Left forelimb (tissue), 1 donor: ENCODE results near the gene MYO15B.
"Not testable (repeated sequence)": the region's sequence is repeated elsewhere in the genome, so short reads cannot be mapped to it uniquely, and the experiment has no call there.

Experiments used
- DNase-seq: peaks from one replicate; pipeline ENCODE4 v3.0.0-alpha.2; 2018; ENCODE audit warnings: low spot score

MYO15B gene

DNA sequence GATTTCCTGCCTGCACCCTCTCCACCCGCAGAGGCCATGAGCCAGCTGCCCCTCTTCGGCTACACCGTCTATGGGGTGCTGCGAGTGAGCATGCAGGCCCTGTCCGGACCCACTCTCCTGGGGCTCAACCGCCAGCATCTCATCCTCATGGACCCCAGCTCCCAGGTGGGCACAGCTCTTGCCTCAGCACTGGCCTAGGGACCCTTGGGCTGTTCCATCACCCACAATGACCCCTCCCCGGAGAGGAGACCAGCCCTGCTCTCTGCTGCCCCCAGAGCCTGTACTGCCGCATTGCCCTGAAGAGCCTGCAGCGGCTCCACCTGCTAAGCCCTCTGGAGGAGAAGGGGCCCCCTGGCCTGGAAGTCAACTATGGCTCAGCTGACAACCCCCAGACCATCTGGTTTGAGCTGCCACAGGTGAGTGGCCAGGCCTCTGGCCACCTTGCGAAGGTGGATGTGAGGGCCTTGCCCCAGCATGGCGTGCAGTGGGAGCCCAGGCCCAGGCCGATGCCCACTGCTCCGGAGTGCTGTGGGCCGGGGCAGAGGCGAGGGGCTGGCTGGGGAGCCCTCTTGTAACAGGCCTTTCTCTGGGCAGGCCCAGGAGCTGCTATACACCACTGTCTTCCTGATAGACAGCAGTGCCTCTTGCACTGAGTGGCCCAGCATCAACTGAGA, 38.4 kb downstream of the MYO15B start:
- no peak for DNase-seq

DNA sequence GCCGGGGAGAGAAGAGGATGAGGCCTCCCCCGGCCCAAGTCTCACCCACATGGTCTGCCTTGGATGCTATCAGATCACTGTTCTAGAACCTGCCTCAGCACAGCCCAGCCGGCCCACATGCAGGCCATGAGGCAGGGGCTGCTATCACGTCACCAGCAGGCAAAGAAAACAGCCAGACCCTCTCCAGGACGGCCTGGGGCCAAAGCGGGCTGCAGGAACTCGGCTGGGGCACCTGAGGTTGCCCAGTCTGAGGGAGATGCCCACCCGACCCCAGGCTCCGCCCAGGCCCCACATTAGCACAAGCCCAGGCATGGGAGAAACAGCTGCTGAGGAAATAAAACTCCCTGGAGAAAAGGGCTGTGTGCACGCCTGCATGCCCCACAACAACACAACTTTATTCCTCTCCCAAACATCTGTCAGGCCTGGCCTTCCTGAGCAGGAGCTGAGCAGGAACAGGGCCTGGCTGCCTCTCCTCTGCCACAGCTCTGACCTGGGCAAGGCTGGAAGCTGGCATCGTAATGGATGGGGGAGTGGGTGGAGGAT, 39.0 kb downstream of the MYO15B start:
- no peak for DNase-seq

DNA sequence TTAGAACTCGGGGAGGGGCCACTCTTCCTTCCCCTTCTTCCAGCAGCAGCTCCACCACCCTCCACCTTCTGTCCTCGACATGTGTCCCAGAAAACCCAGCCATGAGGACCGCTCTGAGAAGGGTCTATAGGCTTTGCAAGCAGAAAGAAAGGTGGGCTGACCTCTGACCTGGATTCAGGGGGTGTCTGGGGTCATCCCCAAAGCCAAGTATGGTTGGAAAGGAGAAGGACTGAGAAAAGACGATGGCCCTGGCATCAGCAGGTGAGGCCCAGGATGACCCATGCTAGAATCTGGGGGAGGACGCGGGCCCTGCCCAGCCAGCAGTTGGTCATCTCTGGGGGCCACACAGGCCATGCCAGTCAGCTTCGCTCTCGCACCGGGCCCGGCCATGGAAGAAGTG, 39.5 kb downstream of the MYO15B start:
- no peak for DNase-seq

DNA sequence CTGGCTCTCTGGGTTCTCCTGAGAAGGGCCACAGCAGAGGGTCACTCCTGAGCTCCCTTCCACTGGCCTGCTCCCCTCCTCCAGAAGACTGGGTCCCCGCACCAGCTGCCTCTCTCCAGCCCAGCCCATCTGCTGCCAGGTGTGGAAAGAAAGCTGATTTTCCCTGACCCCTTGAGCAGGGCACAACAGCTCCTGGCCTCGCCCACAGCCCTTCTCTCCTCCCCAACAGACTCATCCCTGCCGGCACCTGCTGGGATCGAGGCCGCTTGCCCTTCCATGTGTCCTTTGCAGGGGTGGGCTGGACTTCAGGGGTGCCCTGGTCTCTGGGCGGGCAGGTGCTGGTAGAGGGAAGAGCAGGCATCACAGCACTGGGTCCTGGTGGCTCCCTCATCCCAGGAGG, 40.8 kb downstream of the MYO15B start:
- no peak for DNase-seq

DNA sequence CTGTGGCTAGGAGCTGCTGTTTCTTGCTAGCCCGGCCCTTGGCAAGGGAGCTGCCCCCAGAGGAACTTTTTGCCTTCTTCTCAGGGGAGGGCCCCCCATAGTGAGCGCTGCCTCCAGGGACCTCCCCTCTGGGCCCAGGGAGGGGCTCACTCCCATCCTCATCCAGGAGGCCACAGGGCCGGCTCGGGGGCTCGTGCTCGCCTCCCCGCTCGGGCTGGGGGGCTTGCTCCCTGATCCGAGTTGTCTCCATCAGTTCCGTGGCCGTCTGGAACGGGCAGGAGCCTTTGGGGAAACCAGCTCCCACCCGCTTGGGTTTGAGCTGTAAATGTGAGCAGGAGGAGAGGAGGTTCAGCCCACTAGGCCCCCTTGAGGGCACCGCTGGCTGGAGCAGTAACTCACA, 41.6 kb downstream of the MYO15B start:
- no peak for DNase-seq

DNA sequence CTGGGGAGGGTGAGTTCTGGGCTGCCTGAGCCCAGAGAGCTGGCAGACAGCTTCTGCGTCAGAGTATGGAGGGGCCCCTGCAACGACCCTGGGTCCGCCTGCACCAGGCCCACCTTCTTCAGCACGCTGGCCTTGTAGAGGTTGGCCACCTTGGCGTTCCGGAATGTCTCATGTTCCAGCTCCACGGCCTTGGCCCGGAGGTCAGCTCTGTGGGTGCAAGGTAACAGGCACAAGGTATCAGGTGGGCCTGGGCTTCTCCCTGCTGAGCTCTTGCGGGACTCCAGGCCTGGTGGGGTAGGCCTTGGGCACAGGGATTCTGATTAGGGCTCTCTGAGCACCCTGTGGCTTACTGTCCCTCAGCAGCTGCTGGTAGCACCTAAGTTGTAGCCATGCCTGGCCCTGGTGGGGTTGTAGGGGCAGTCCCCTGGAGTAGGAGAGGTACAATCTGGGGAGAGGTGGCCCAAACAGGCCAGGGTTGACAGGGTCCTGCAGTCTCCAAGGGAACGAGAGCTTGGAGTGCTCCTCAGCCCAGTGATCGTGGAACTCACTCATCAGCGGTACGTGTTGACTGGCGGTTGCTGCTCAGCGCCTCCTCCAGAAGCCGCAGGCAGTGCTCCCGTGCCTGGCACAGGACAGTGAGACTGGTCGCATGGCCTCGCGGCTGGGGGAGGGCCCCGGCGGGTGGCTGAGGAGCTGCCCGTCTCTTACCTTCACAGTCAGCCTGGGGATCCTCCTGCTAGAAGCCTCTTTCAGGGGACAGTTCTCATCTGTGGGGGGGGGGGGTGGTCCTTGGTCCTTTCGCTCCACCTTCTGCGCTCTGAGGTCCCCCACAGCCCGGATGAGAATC, 42.7 kb downstream of the MYO15B start:
- DNase-seq = no peak

DNA sequence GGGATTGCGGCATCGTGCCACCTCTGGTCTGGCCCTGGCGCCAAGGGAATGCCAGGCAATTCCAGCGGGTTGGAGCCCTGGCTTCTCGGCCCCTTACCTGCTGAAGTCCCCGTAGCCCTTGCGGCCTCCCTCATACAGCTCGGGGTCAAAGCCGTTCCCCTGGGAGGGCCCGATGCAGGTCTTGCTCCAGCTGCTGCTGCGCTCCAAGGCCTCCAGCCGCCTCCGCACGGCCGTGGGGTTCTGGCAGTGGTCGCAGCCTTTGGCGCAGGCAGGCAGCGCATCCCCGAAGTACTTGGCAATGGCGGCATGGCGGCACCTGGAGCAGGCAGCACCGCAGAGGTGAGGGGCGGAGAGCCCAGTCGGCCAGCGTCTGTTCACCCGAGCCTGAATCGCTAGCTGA, 43.8 kb downstream of the MYO15B start:
- DNase-seq = no peak

DNA sequence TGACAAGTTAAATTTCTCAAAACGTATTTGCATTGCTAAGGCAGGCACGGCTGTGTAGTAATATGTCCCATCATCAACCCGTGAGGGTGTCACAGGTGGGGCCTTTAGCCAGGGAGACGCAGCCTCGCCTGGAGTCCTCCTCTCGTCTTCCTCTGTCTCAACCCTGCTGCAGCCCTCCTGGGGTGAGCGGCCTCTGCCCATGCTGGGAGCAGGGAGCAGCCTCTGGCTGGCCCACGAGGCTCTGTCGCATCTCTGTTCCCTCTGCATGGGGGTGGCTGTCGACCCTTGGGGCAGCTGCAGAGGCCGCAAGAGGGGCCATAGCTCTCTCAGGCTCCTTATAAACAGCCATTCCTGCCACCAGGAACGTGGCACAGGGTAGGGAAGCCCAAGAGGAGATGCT, 44.8 kb downstream of the MYO15B start:
- no peak for DNase-seq

DNA sequence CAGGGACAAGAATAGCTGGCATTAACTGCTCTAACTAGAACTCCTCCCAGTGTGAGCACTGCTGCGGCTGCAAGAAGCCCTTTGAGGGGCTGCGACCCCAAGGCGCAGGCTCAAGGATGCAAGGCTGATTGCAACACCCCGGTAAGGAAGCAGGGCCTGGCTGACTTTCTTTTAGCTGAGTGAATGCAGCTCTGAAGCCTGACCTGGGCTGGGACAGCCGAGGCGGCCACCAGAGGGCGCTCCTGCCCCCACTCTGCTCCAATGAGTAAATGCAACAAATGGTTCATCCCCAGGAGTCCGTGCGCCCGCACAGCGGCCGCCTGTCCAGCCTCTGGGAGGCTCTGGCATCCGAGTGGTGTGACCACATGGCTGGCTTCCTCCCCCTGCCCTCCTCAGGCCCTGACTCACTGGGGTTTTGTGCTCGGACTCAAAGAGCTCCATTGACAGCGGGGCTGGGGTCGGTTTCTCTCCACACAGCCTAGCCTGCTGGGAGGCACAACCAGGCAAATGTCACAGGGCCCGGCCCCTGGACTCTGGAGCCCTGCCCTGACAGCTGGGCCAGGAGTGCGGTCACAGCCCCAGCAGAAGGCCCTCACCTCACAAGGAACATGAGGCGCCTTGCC, 45.4 kb downstream of the MYO15B start, which contains the start of gene SMIM5:
TSS of gene SMIM5 (plus strand) at position 572 of the 623 bp plus-strand sequence. CDS start 6,768 bp downstream, outside the sequence.
- peak; percentile 90 for DNase-seq

DNA sequence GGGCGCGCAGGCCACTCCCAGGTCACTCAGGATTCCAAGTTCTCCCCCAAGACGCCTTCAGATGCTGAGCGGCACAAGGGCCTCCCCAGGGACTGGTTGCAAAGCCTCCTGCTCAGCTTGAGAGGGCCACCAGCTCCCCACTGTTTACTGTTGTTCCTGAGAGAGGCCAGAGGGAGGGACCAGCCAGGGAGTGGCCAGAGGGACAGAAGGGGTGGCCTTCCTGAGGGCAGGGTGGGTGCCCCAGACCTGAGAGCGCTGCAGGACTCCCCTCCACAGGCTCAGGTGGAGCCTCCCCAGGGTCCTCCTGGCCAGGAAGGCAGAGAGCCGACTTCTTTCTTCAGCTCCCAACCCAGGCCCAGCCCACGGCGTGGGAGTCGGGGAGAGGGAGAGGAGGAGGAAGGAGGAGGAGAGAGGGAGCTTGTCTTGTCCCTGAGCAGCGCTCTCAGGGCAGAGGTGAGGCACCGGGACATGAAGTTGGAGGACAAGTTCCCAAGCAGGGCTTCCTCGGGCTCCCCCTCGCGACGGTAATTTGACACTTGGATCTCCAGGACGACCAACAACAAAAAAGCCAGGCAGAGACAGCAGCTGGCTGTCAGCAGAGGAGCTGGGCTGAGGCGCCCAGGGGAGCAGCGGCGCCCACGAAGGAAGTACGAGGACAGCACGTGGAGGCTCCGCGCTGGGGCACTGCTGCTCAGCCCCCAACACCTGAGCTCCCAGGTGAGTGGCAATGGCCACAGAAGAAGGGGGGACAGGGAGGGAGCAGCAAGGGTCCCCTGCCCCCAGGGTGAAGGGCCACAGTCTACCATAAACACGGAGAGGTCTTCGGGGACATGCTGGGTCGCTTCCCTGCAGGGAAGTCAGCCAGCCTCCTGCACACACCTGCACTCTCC, 46.1 kb downstream of the MYO15B start:
- peak; percentile 90 for DNase-seq

DNA sequence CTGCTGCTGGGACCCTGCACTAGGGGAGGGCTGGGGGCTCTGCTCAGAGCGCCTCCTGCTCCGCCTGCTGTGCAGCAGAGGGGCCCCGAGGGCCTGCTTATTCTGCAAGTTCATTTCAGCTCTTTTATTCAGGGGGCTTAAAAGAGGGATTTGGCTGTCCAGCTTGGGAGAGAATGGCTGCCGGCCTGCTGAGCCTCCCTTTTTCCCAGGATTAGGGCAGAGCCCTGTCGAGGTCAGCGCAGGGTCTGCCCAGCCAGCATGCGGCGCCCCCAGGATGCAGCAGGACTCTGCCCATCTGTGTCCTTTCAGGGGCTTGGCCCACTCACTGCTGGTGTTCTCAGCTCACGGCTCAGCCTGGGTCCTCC, 46.8 kb downstream of the MYO15B start:
- no peak for DNase-seq

DNA sequence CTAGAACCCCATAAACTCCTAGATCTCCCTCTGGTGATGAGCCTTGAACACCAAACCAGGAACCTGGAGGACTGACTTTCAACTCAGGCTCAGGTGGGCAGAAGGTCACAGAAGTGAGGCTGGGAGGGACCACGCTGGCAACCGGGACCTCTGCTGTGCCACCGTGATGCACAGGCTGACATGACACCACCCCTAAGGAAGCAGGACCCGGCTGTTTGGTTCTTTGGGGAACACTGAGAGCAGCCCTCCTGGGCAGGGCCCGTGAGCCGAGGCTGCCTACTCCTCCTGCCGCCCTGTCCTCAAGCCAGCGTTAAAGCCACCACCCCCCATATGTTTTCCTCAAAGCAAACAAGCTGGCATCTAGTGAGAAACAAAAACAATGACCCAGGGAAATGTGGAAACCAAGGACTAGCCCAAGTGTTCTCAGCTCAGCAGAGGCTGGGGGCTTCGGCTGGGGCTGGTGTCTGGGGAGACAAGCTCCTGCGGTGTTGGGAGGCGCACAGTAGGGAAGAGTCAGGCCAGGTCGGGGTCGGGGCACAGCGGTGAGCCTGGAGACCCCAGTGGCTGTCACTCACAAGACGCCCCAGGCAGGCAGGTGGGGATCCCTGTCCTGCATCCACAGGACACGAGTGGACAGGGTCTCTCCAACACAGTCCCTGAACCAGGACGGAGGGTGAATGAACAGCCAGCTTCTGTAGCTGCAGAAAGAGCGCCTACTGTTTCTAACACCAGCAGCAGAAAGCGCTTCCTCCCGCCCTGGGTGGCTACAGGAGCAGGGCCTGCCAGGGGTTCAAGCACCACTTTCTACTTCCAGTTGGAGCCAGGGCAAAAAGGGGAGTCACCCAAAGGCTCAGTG, 47.4 kb downstream of the MYO15B start:
- no peak for DNase-seq

DNA sequence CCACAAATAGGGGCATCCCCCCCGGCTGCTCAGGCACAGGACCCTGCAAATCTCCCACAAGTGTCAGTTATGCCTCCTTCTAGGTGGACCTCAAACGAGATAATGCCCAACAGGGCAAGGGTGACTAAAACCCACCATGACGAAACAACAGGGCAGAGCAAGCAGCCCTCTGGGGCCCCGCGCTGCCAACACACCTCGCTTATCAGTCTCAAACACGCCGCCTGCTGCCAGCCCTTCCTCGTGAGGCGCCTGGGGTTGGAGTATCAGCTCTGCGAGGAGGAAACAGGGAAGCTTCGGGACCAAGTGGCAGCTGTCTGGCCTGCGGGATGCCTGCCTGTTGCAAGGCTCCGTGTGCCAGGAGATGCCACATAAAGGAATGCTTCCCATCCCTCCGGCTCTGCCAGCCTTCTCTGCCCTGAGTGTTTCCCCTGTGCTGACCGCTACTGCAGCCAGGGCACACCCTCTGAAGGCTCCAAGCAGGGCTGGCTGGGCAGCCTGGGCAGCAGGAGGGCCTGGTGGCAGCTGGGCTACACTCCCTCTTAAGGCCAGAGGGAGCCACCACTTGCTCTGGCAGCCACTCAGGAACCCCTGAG, 48.1 kb downstream of the MYO15B start:
- no peak for DNase-seq

DNA sequence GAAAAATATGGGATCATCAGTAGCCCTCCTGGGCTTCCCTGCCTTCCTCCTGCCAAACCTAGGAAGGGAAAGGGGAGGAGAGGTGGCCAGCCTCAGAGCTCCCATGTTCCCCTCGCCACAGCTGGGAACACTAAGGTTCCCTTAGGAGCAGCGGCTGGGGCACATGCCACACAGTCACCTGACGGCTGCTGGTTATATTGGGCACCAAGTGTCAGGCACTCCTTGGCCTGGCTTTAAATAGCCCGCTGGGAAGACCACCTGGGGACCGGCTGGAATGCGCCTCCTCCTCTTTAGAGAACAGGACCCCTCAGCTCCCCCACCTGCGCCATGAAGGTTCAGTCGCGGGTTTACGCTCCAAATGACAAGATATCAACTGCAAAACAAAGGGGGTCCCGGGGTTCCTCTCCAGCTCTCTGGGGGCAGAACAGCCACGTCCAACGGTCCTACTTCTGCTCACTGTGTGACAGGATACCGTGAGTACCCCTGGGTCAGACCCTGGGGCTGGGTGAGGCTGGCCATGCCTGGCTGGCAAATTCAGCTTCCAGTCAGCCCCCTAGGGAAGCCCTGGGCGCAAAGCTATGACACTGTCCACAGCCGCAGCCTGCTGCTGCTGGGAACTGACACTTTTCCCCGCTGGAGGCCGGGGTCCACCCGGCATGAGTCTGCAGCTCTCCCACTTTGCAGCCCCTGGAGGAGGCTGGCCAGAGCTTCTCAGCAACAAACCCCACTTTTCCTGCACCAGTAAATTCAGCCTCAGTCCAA, 49.0 kb downstream of the MYO15B start:
- DNase-seq = no peak

DNA sequence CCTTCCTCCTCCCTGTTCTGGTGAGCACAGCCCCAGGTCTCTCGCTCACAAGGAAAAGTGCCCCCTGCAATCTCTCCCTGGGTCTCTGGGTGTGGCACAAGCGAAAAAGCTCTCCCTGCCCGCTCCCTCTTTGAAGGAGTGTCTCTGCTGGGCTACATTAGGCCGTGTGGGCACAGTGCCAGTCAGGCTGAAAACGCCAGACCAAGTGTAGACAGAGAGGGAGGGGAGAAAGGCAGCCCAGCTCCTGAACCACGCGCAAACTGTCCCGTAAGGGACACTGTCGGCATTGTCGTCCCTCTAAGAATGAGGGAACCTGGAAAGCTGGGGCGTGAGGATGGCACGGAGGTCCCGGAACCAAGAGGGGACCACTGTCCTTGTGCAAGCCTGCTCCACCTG, 49.5 kb downstream of the MYO15B start:
- no peak for DNase-seq

DNA sequence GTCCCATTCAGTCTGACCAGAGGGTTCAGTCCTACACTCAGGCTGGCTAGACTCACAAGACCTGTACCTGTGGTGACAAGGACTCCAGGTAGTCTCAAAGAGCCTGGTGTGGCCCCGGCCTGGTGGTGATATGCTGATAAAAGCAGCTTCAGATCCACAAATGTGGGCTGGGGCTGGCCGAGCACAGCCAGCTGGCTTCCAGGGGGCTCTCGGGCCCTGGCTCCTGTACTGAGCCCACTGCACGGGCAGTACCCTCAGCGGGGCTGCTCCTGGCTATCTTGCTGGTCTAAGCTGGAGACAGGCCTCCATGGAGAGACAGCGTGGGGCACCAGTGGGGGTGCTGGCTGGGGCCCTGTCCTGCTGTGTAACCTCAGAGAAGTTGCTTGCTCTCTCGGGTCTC, 50.0 kb downstream of the MYO15B start:
- no peak for DNase-seq

DNA sequence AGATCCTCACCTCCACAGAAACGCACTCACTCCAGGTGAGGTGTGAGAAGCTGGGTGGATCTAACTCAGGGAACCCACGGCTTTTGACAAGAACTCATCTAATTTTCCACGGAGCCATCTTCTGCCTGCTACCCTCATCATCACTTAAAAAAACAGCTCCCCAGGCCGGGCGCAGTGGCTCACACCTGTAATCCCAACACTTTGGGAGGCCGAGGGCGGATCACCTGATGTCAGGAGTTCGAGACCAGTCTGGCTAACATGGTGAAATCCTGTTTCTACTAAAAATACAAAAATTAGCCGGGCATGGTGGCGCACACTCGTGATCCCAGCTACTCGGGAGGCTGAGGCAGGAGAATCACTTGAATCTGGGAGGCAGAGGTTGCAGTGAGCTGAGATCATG, 50.4 kb downstream of the MYO15B start:
- not testable (repeated sequence) for DNase-seq

DNA sequence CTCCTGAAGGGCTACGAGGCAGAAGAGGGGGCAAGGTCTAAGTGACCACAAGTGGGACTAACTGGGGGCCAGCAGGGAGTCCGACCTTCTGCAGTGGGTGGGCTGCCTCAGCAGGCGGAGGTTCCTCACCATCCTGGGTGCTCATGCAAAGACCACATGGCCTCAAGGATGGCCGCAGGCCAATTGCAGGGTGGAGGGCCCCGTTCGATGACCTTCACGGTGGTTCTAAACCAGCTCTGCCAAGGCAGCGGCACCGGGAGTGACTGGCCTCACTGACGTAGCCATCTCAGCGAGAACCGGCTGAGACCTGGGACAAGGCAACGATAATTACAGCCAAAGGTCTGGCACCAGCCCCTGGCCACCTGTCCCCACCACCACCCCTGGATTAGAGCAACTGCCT, 51.3 kb downstream of the MYO15B start:
- DNase-seq = no peak

DNA sequence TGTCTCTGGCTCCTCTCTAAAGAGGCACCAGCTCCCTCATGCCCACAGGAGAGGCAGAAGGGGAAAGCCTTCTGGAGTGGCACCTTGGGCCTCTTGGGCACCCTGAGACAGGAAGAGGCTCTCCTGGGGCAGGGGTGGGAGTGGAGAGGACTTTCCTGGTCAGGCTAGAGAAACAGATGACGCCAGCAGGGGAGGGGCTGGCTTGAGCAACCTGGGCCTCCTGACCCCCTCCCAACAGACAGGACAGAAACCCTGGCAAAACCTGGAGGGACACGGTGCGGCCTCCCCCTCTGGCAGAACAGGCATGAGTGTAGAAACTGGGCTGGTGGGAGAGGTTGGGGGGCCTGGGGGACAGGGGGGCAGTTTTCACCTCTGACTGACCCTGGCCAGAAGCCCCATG, 51.7 kb downstream of the MYO15B start:
- no peak for DNase-seq
